ENCODE results near the gene CNBP. TPM values are rescaled to one million over a fixed set of nuclear protein-coding genes. Genes with fewer than 3 reads are reported as not detected.
A peak's percentile ranks its signal among the peaks of the same experiment; 100 is the strongest.

The CNBP gene
- total and polyA plus RNA-seq, 2 of the 13 experiments (the other 11 are each of a cell fraction or from before 2014, with no cell fraction given), result 282 to 354 TPM

DNA sequence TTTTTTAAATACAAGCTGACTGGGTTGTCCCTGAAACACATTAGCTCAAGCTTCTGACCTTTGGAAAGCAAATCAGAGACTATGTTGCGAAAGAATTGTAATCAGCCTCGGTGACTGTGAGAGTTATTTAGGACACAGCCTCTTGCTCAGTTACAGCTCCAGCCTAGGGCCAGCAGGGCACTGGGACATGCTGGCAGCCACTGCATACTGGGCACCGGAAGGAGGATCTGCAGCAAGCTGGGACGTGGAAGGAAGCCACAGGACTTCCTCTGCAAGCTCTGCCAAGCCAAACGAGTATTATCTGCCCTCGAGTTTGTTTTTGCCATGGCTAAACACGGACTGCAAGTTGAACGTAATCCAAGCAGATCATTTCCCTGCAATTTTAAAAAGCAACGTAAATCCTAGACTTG lies 41.3 kb upstream of the CNBP start (continued):
- TF ChIP-seq THYN1 (CRISPR knock-in tag; IDR thresholded peaks at IDR 0.05; ENCODE audit: borderline replicate concordance, low read depth) (no peak), ZNF12 (CRISPR knock-in tag; IDR thresholded peaks at IDR 0.05) (peak; percentile 70; the same call in 1 of the 2 replicates), PAF1 (CRISPR knock-in tag; IDR thresholded peaks at IDR 0.05) (no peak), ZNF441 (CRISPR knock-in tag; IDR thresholded peaks at IDR 0.05; ENCODE audit: borderline replicate concordance) (0 out of 2 replicates have a peak, but pooled peaks have one; percentile 27), ZNF430 (CRISPR knock-in tag; IDR thresholded peaks at IDR 0.05) (peak; percentile 57; the same call in 1 of the 2 replicates), ZNF674 (CRISPR knock-in tag; IDR thresholded peaks at IDR 0.05; ENCODE audit: low read depth) (no peak), SIX1 (CRISPR knock-in tag; IDR thresholded peaks at IDR 0.05; ENCODE audit: borderline replicate concordance) (no peak), HCFC1 (IDR thresholded peaks at IDR 0.05; ENCODE audit: low read depth, low read length) (no peak), ZNF343 (CRISPR knock-in tag; IDR thresholded peaks at IDR 0.05) (no peak), FOXK1 (CRISPR knock-in tag; IDR thresholded peaks at IDR 0.05; ENCODE audit: borderline replicate concordance, low read depth) (no peak), SIN3B (IDR thresholded peaks at IDR 0.05; ENCODE audit: low read length) (no peak), GATAD1 (CRISPR knock-in tag; IDR thresholded peaks at IDR 0.05) (0 out of 2 replicates have a peak, but pooled peaks have one; percentile 38), FOXP1 (IDR thresholded peaks at IDR 0.05) (no peak), FOXP1 (CRISPR knock-in tag; IDR thresholded peaks at IDR 0.05) (peak; percentile 54; the same call in 1 of the 2 replicates), SALL2 (CRISPR knock-in tag; IDR thresholded peaks at IDR 0.05) (no peak), FLYWCH1 (CRISPR knock-in tag; IDR thresholded peaks at IDR 0.05) (no peak), SOX13 (IDR thresholded peaks at IDR 0.05) (no peak), SOX13 (CRISPR knock-in tag; conservative IDR thresholded peaks at IDR 0.05 in 1 of 2, IDR thresholded peaks at IDR 0.05 in 1 of 2) (peak in 1 of 2 experiments; percentile 36; a peak in 1 of 4 replicates)
- TF ChIP-seq, protein P1, sequence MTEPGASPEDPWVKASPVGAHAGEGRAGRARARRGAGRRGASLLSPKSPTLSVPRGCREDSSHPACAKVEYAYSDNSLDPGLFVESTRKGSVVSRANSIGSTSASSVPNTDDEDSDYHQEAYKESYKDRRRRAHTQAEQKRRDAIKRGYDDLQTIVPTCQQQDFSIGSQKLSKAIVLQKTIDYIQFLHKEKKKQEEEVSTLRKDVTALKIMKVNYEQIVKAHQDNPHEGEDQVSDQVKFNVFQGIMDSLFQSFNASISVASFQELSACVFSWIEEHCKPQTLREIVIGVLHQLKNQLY (CRISPR knock-in tag; IDR thresholded peaks at IDR 0.05), result peak; percentile 68; the same call in 1 of the 2 replicates
- TF ChIP-seq, protein P2, sequence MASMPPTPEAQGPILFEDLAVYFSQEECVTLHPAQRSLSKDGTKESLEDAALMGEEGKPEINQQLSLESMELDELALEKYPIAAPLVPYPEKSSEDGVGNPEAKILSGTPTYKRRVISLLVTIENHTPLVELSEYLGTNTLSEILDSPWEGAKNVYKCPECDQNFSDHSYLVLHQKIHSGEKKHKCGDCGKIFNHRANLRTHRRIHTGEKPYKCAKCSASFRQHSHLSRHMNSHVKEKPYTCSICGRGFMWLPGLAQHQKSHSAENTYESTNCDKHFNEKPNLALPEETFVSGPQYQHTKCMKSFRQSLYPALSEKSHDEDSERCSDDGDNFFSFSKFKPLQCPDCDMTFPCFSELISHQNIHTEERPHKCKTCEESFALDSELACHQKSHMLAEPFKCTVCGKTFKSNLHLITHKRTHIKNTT (CRISPR knock-in tag; IDR thresholded peaks at IDR 0.05), result no peak
- TF ChIP-seq, protein P3, sequence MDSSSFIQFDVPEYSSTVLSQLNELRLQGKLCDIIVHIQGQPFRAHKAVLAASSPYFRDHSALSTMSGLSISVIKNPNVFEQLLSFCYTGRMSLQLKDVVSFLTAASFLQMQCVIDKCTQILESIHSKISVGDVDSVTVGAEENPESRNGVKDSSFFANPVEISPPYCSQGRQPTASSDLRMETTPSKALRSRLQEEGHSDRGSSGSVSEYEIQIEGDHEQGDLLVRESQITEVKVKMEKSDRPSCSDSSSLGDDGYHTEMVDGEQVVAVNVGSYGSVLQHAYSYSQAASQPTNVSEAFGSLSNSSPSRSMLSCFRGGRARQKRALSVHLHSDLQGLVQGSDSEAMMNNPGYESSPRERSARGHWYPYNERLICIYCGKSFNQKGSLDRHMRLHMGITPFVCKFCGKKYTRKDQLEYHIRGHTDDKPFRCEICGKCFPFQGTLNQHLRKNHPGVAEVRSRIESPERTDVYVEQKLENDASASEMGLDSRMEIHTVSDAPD (CRISPR knock-in tag; IDR thresholded peaks at IDR 0.05), result no peak
- TF ChIP-seq, protein P4, sequence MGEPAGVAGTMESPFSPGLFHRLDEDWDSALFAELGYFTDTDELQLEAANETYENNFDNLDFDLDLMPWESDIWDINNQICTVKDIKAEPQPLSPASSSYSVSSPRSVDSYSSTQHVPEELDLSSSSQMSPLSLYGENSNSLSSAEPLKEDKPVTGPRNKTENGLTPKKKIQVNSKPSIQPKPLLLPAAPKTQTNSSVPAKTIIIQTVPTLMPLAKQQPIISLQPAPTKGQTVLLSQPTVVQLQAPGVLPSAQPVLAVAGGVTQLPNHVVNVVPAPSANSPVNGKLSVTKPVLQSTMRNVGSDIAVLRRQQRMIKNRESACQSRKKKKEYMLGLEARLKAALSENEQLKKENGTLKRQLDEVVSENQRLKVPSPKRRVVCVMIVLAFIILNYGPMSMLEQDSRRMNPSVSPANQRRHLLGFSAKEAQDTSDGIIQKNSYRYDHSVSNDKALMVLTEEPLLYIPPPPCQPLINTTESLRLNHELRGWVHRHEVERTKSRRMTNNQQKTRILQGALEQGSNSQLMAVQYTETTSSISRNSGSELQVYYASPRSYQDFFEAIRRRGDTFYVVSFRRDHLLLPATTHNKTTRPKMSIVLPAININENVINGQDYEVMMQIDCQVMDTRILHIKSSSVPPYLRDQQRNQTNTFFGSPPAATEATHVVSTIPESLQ (CRISPR knock-in tag; conservative IDR thresholded peaks at IDR 0.05), result no peak
- TF ChIP-seq, protein P5, sequence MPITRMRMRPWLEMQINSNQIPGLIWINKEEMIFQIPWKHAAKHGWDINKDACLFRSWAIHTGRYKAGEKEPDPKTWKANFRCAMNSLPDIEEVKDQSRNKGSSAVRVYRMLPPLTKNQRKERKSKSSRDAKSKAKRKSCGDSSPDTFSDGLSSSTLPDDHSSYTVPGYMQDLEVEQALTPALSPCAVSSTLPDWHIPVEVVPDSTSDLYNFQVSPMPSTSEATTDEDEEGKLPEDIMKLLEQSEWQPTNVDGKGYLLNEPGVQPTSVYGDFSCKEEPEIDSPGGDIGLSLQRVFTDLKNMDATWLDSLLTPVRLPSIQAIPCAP (CRISPR knock-in tag; IDR thresholded peaks at IDR 0.05; ENCODE audit: low read depth), result no peak
- TF ChIP-seq, protein P6, sequence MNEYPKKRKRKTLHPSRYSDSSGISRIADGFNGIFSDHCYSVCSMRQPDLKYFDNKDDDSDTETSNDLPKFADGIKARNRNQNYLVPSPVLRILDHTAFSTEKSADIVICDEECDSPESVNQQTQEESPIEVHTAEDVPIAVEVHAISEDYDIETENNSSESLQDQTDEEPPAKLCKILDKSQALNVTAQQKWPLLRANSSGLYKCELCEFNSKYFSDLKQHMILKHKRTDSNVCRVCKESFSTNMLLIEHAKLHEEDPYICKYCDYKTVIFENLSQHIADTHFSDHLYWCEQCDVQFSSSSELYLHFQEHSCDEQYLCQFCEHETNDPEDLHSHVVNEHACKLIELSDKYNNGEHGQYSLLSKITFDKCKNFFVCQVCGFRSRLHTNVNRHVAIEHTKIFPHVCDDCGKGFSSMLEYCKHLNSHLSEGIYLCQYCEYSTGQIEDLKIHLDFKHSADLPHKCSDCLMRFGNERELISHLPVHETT (CRISPR knock-in tag; conservative IDR thresholded peaks at IDR 0.05), result 0 out of 2 replicates have a peak, but pooled peaks have one; percentile 55

Data from HepG2 (cell line).